ENCODE measurements around the gene PPP1R3G. TPM values are rescaled to one million over a fixed set of nuclear protein-coding genes. Genes with fewer than 3 reads are reported as not detected.
A peak's percentile ranks its signal among the peaks of the same experiment; 100 is the strongest.

The PPP1R3G gene
- not detected in 2 replicates for total RNA-seq

DNA sequence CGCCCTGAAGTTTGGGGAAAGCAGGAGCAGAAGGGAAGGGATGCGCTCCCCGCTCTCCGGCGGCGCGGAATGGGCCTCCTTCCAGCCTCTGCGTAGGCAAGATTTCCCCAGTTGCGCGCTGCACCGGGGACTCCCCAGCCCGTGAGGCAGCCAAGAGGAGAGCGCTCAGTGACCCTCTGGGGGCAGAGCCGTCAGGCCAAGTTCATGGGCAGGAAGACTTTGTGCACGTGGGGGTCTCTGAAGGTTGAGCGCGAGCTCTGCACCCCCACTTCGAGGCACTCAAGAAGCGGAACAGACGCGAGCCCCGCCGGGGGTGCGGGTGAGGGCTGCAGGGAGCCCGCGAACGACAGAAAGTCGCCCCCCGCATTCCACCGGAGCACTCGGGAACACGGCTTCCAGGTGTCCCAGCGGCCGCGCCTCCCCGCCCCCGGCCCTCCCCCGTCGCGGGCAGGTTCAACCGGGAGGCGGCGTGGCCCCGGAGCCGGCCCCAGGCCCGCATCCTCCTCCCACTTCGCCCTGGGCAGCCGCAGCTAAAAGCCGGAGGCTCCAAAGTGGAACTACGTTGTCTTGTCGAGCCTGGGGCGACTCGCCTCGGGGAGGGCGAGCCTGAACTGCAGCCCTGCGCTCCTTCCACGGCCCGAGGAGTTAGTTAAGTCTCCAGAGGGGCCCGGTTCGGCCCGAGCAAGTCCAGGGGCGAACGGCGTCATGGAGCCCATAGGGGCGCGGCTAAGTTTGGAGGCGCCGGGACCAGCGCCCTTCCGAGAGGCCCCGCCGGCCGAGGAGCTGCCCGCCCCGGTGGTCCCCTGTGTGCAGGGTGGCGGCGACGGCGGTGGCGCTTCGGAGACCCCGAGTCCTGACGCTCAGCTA lies at the start of gene PPP1R3G:
TSS of gene PPP1R3G (plus strand) at position 561 of the 867 bp plus-strand sequence. CDS start at position 706, 145 bp downstream.
- no peak for DNase-seq (ENCODE audit: low spot score)
- Mint-ChIP-seq H3K9me3 (no peaks in the 10 kb centered on the region), H3K4me3 (peak within 1 kb of the TSS; percentile 81), H3K27me3 (ENCODE audit: insufficient read depth) (peaks cover 43% of the 10 kb centered on the region), H3K36me3 (ENCODE audit: low read depth) (no peaks in the 10 kb centered on the region), H3K4me1 (ENCODE audit: low read depth) (no peaks in the 10 kb centered on the region), H3K27ac (peak within 1 kb of the TSS; percentile 18)
- intact Hi-C loops (cut with micrococcal nuclease): loop anchor here (10.0 kb wide), 1 partner anchor 920 kb away; the partner anchor contains the start of gene NRN1

DNA sequence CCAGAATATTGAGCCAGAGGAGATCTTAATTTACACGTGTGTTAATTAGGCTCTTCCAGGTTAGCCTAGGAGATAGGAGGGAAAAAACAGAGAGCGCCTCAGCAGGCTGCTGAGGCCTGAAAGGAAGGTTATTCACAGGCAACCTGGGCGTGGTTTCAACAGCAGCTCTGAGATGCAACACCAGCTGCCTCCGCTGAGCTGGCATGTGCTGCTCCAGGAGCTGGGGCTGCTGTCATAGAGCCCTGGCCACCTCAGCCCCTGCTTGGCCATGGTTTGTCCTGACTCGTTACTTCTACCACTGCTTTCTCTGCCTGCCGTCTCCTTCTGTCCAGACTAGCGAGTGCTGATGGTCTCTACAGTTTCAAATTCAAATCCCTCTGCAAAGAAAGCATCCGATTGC lies 48.9 kb upstream of the PPP1R3G start:
- no peak for DNase-seq (ENCODE audit: low spot score)
- intact Hi-C loops (cut with micrococcal nuclease): no loop called here
- Mint-ChIP-seq H3K27ac (no peak overlapping the region), H3K9me3 (no peaks in the 10 kb centered on the region), H3K27me3 (ENCODE audit: insufficient read depth) (no peaks in the 10 kb centered on the region), H3K36me3 (ENCODE audit: low read depth) (no peaks in the 10 kb centered on the region), H3K4me1 (ENCODE audit: low read depth) (no peaks in the 10 kb centered on the region), H3K4me3 (no peak overlapping the region)

DNA sequence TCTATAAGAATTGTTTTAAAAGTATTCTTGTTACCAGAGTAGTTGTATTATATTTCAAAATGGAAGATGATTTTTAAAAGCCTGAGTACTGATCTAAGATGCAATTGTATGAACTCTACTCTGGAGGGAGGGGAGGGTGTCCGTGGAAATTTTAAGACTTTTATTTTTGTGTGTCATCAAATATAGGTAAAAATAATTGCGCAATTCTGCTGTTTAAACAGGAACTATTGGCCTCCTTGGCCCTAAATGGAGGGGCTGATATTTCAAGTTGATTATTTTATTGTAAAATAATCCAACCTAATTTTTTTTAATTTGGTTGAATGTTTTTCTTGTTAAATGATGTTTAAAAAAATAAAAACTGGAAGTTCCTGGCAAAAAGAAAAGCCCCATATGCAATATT lies 43.2 kb upstream of the PPP1R3G start:
- DNase-seq (ENCODE audit: low spot score): no peak
- no peaks in the 10 kb centered on the region for H3K9me3 Mint-ChIP-seq
- no peak overlapping the region for H3K27ac Mint-ChIP-seq
- H3K27me3 Mint-ChIP-seq (ENCODE audit: insufficient read depth): peaks cover 1% of the 10 kb centered on the region
- H3K36me3 Mint-ChIP-seq (ENCODE audit: low read depth): no peaks in the 10 kb centered on the region
- H3K4me3 Mint-ChIP-seq: no peak overlapping the region
- H3K4me1 Mint-ChIP-seq (ENCODE audit: low read depth): no peaks in the 10 kb centered on the region
- intact Hi-C loops (cut with micrococcal nuclease): no loop called here

DNA sequence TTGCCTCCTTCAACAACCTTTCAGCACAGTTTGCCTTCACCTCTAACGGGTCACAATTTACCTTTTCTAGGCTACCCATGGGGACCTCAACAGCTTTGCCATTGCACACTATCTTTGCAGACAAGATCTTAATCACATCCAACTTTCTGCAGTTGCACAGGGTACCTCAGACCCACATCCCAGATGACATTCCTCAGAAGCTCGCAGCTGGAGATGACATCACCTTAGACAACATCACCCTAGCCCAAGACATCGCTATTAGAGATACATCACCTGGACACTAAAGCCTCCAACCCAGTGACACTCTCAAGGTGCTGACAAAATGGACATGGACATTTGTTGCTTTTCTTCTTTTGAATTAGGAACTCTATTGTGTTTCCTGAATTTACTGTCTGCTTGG lies 42.7 kb upstream of the PPP1R3G start:
- no peak for DNase-seq (ENCODE audit: low spot score)
- no peak overlapping the region for H3K27ac Mint-ChIP-seq
- H3K27me3 Mint-ChIP-seq (ENCODE audit: insufficient read depth): peaks cover 1% of the 10 kb centered on the region
- H3K36me3 Mint-ChIP-seq (ENCODE audit: low read depth): no peaks in the 10 kb centered on the region
- no peak overlapping the region for H3K4me3 Mint-ChIP-seq
- no peaks in the 10 kb centered on the region for H3K4me1 Mint-ChIP-seq (ENCODE audit: low read depth)
- no peaks in the 10 kb centered on the region for H3K9me3 Mint-ChIP-seq
- intact Hi-C loops (cut with micrococcal nuclease): no loop called here

DNA sequence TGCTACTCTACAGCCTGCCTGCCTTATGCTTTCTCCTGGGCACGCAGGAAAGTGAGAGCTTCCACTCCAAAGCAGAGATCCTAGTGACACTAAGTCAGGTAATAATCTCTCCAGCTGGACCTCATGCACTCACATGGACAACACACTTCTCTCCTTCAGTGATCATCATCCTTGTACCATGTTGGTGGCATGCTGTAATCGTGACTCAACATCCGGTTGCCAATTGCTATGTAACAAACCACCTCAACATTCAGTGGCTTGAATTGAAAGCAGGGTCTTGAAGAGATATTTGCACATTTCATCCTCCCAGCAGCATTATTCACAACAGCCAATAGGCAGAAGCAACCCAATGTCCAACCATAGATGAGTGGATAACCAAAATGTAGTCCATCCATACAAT lies 40.3 kb upstream of the PPP1R3G start:
- H3K9me3 Mint-ChIP-seq: peaks cover 4% of the 10 kb centered on the region
- H3K4me1 Mint-ChIP-seq (ENCODE audit: low read depth): no peaks in the 10 kb centered on the region
- intact Hi-C loops (cut with micrococcal nuclease): no loop called here
- H3K27me3 Mint-ChIP-seq (ENCODE audit: insufficient read depth): peaks cover 1% of the 10 kb centered on the region
- H3K27ac Mint-ChIP-seq: no peak overlapping the region
- no peak overlapping the region for H3K4me3 Mint-ChIP-seq
- DNase-seq (ENCODE audit: low spot score): no peak
- no peaks in the 10 kb centered on the region for H3K36me3 Mint-ChIP-seq (ENCODE audit: low read depth)

DNA sequence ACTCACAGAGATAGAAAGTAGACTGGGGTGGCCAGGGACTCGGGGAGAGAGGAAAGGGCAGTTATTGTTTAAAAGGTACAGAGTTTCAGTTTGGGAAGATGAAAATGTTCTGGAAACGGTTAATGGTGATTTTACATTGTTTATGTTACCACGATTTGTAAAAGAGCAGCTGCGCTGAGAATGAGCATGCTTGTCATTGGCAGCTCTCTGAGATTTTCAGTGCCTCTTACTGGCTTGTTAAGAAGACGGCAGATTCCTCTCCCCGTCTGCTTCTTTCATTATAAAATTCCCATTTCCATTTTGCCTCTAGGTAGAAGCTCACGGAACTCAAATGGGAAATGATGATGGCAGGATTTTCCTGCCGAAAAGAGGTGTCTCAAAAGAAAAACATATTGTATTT lies 39.7 kb upstream of the PPP1R3G start:
- intact Hi-C loops (cut with micrococcal nuclease): no loop called here

DNA sequence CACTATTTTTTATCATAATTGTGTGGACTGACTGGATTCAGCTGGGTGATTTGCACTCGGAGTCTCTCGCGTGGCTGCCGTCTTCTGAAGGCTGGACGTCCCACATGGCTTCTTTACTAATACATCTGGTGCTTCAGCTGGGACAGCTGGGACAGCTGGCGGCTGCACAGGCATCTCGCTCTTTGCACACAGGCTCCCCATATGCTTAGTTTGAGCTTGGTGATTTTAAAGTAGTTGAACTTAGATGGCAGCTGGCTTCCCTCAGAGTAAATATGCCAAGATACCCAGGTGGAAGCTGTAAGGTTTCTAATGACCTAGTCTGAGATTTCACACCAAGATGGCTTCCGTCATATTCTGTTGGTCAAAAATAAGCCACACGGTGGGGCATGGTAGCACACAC lies 38.7 kb upstream of the PPP1R3G start:
- Mint-ChIP-seq H3K4me3 (no peak overlapping the region), H3K36me3 (ENCODE audit: low read depth) (peaks cover 3% of the 10 kb centered on the region), H3K27me3 (ENCODE audit: insufficient read depth) (peaks cover 1% of the 10 kb centered on the region), H3K4me1 (ENCODE audit: low read depth) (no peaks in the 10 kb centered on the region), H3K9me3 (peaks cover 15% of the 10 kb centered on the region), H3K27ac (no peak overlapping the region)
- intact Hi-C loops (cut with micrococcal nuclease): no loop called here
- DNase-seq (ENCODE audit: low spot score): no peak

More for the DNA sequence above, 39.7 kb upstream of the PPP1R3G start:
- DNase-seq (ENCODE audit: low spot score): no peak
- H3K27me3 Mint-ChIP-seq (ENCODE audit: insufficient read depth): peaks cover 1% of the 10 kb centered on the region
- H3K9me3 Mint-ChIP-seq: peaks cover 4% of the 10 kb centered on the region
- no peaks in the 10 kb centered on the region for H3K36me3 Mint-ChIP-seq (ENCODE audit: low read depth)
- no peak overlapping the region for H3K27ac Mint-ChIP-seq
- no peak overlapping the region for H3K4me3 Mint-ChIP-seq
- no peaks in the 10 kb centered on the region for H3K4me1 Mint-ChIP-seq (ENCODE audit: low read depth)

DNA sequence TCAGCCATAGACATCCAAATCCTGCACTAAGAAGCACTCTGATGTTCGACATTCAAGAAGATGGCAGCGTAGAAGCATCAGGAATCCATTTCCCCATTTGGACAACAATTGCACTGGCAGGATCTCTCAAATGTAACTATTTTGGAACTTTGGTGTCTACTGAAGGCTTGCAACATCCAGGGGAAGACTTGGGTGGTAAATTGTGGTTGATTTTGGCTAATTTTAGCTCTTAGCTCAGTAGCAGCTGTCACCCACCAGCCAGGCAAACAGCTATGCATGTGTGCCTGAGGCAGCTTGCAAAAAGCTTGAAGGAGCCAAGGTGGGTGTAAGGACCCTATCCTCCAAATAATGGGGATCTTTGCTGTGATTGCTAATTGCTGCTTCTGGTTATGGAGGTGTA lies 35.1 kb upstream of the PPP1R3G start:
- Mint-ChIP-seq H3K27ac (no peak overlapping the region), H3K4me1 (ENCODE audit: low read depth) (peaks cover 6% of the 10 kb centered on the region), H3K27me3 (ENCODE audit: insufficient read depth) (no peaks in the 10 kb centered on the region), H3K9me3 (peaks cover 19% of the 10 kb centered on the region), H3K4me3 (no peak overlapping the region), H3K36me3 (ENCODE audit: low read depth) (peaks cover 3% of the 10 kb centered on the region)
- intact Hi-C loops (cut with micrococcal nuclease): no loop called here
- no peak for DNase-seq (ENCODE audit: low spot score)

DNA sequence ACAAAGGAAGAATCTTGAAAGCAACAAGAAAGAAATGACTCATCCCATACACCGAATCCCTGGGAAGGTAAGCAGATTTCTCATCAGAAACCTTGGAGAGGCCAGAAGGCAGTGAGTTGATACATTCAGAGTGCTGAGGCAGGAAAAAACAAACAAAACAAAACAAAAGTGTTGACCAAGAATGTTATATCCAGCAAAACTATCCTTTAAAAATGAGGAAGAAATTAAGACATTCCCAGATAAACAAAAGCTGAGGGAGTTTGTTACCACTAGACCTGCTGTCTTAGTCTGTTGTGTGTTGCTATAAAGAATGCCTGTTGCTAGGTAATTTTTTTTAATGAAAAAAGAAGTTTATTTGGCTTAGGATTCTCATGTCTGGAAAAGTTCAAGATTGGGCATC lies 33.7 kb upstream of the PPP1R3G start:
- intact Hi-C loops (cut with micrococcal nuclease): no loop called here
- Mint-ChIP-seq H3K9me3 (peaks cover 19% of the 10 kb centered on the region), H3K27me3 (ENCODE audit: insufficient read depth) (no peaks in the 10 kb centered on the region), H3K36me3 (ENCODE audit: low read depth) (peaks cover 3% of the 10 kb centered on the region), H3K4me3 (no peak overlapping the region), H3K27ac (no peak overlapping the region), H3K4me1 (ENCODE audit: low read depth) (peaks cover 6% of the 10 kb centered on the region)
- DNase-seq (ENCODE audit: low spot score): no peak

DNA sequence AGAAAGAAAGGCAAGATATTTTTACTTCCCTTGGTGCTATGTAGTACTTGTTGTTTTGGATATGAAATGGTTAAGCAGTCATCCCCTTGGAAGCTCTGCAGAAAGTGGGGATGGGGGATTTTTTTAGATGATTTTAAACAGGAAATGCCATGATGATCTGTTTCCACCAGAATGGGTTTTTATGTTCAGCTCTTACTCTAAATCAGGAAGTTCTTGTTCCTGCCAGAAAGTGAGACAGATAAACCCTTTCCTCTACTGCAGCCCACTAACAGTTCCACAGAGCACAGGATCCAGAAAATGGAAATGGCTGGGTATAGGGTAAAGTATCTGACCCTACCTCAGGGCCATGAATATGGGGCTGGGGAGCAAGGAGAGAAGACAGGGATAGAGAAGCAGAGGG lies 32.1 kb upstream of the PPP1R3G start:
- Mint-ChIP-seq H3K4me1 (ENCODE audit: low read depth) (peaks cover 6% of the 10 kb centered on the region), H3K27ac (no peak overlapping the region), H3K36me3 (ENCODE audit: low read depth) (peaks cover 3% of the 10 kb centered on the region), H3K4me3 (no peak overlapping the region), H3K27me3 (ENCODE audit: insufficient read depth) (no peaks in the 10 kb centered on the region), H3K9me3 (peaks cover 19% of the 10 kb centered on the region)
- intact Hi-C loops (cut with micrococcal nuclease): no loop called here
- no peak for DNase-seq (ENCODE audit: low spot score)

DNA sequence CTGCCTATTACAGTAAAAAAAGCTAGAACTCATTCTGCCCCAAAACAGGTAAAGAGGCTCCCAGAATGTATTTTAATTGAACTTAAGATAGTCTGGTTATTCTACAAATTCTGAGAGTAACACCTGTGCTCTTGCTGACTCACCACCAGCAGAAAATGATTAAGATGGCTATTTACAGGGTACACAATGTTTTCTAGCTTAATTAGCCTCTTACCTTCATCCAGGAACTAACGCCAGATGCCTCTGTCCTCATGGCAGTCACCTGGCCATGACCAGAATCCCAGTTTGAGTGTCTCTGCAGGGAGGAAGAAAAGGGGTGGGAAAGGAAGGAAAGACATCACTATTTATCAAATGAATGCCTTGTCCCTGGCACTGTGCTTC lies 31.3 kb upstream of the PPP1R3G start:
- intact Hi-C loops (cut with micrococcal nuclease): no loop called here
- Mint-ChIP-seq H3K4me1 (ENCODE audit: low read depth) (peaks cover 6% of the 10 kb centered on the region), H3K36me3 (ENCODE audit: low read depth) (peaks cover 3% of the 10 kb centered on the region), H3K9me3 (peaks cover 15% of the 10 kb centered on the region), H3K27me3 (ENCODE audit: insufficient read depth) (no peaks in the 10 kb centered on the region), H3K27ac (no peak overlapping the region), H3K4me3 (no peak overlapping the region)
- DNase-seq (ENCODE audit: low spot score): no peak

DNA sequence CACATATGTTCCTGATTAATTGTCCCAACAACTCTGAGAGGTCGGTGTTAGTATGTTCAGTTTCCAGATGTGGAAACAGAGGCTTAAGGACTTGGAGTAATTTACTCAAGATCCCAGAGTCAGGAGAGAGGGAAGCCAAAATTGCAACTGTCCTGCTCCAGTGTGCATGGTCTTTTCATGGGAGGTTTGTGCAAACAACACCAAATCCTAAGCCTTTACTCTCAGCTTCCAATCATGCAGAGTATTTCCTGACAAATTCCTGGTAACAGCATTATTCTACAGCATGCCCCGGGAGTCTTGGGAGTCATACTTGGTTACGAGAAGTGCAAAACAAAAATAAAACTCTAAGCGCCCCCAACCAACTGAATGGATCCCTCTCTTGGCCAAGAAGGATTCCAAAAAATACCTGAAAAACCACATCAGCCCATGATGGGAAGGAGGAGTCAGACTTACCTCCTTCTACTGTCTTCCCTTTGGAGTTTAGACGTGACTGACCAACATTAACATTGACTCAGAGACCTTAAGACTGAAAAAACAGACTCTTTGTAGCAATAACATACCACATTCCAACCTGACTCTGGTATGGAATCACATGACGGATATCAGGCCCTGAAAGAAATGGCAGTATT lies 30.8 kb upstream of the PPP1R3G start:
- intact Hi-C loops (cut with micrococcal nuclease): no loop called here
- no peak overlapping the region for H3K4me3 Mint-ChIP-seq
- H3K36me3 Mint-ChIP-seq (ENCODE audit: low read depth): peaks cover 3% of the 10 kb centered on the region
- H3K4me1 Mint-ChIP-seq (ENCODE audit: low read depth): peaks cover 6% of the 10 kb centered on the region
- H3K27me3 Mint-ChIP-seq (ENCODE audit: insufficient read depth): no peaks in the 10 kb centered on the region
- no peak for DNase-seq (ENCODE audit: low spot score)
- H3K9me3 Mint-ChIP-seq: peaks cover 15% of the 10 kb centered on the region
- H3K27ac Mint-ChIP-seq: no peak overlapping the region

DNA sequence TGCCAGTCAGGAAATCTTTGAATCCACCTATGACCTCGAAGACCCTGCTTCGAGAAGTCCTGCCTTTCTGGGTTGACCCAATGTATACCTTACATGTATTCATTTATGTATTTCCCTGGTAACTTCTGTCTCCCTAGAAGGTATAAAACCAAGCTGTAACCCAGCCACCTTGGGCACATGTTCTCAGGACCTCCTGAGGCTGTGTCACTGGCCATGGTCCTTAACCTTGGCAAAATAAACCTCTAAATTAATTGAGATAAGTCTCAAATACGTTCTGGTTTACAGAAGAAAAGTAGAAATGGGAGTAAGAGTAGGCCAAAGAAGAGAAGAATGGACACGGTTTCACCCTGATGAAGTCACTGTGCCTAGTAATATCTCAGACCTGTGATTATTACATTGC lies 30.0 kb upstream of the PPP1R3G start:
- no peaks in the 10 kb centered on the region for H3K27me3 Mint-ChIP-seq (ENCODE audit: insufficient read depth)
- H3K27ac Mint-ChIP-seq: no peak overlapping the region
- H3K9me3 Mint-ChIP-seq: peaks cover 15% of the 10 kb centered on the region
- DNase-seq (ENCODE audit: low spot score): no peak
- H3K4me1 Mint-ChIP-seq (ENCODE audit: low read depth): peaks cover 6% of the 10 kb centered on the region
- H3K36me3 Mint-ChIP-seq (ENCODE audit: low read depth): peaks cover 3% of the 10 kb centered on the region
- intact Hi-C loops (cut with micrococcal nuclease): no loop called here
- no peak overlapping the region for H3K4me3 Mint-ChIP-seq

Measured in activated T-helper 1 cell treated with anti-CD3 and anti-CD28 coated beads, Interleukin-12 subunit alpha, Interleukin-12 subunit beta, Interleukin-2, Interleukin-4 antibody, amounts not matched to agents 30 ng/mL and 10 ng/mL and 1 ng/mL, durations not matched to agents 14 hours and 24 hours and 36 hours (primary cell).